HEK293 (cell line): ENCODE results near the gene RPS26.
"Not testable (repeated sequence)": the region's sequence is repeated elsewhere in the genome, so short reads cannot be mapped to it uniquely, and the experiment has no call there.

Source experiments
- CTCF ChIA-PET: fragments of 350-600 bp; formaldehyde crosslinking; extraction: SDS; loops from one replicate; lab custom pipeline; 2021; ENCODE audit warnings: antibody characterized with exemption; lab: Yijun Ruan, JAX
- POLR2A ChIA-PET: fragments of 300-600 bp; formaldehyde crosslinking; extraction: SDS; loops from one replicate; lab custom pipeline; 2020; ENCODE audit warnings: antibody characterized with exemption, inconsistent platforms; lab: Yijun Ruan, JAX
- H3K27ac ChIP-seq: fragments of 200-500 bp; sonication (Bioruptor generic); 2 replicates; pipeline ENCODE4 v1.5.1; 2014; ENCODE audit warnings: low read depth, low read length, control low read depth, inconsistent platforms; ENCODE audit errors: extremely low read depth
- H3K36me3 ChIP-seq, 2 experiments: fragments of 200-500 bp in 1 of 2; sonication (Bioruptor generic) in 1 of 2; 1 replicate in 1 of 2; 2 replicates in 1 of 2; pipeline ENCODE4 v1.5.1; 2014 to 2017; ENCODE audit warnings: inconsistent platforms in 2 of 2, low read length in 2 of 2; ENCODE audit not compliant: control insufficient read depth in 2 of 2, insufficient read depth in 1 of 2
- H3K4me1 ChIP-seq: fragments of 200-500 bp; sonication (Bioruptor generic); 2 replicates; pipeline ENCODE4 v1.5.1; 2014; ENCODE audit warnings: mild to moderate bottlenecking, low read length, inconsistent platforms; ENCODE audit not compliant: control insufficient read depth, insufficient read depth
- H3K4me3 ChIP-seq: 2 replicates; pipeline ENCODE4 v1.5.1; 2011; ENCODE audit warnings: low read depth, mild to moderate bottlenecking, control low read depth, low read length, moderate library complexity
- H3K9me3 ChIP-seq: fragments of 200-500 bp; sonication (Bioruptor generic); 2 replicates; pipeline ENCODE4 v1.5.1; 2014; ENCODE audit warnings: low read depth, low read length, inconsistent platforms; ENCODE audit not compliant: control insufficient read depth, insufficient read depth
- BCL11A ChIP-seq: fragments of 450-650 bp; formaldehyde crosslinking; IDR thresholded peaks from 2 replicates; pipeline ENCODE4 v1.5.1; 2016; ENCODE audit warnings: low read depth, missing biosample characterization, missing genetic modification characterization
- GLI2 ChIP-seq: fragments of 450-650 bp; formaldehyde crosslinking; IDR thresholded peaks from 2 replicates; pipeline ENCODE4; 2017; ENCODE audit warnings: missing biosample characterization, missing genetic modification characterization, low read depth, borderline replicate concordance
- KLF9 ChIP-seq: fragments of 450-650 bp; formaldehyde crosslinking; IDR thresholded peaks from 2 replicates; pipeline ENCODE4 v1.5.1; 2016; ENCODE audit warnings: missing biosample characterization, missing genetic modification characterization, low read depth
- MZF1 ChIP-seq: fragments of 450-650 bp; formaldehyde crosslinking; IDR thresholded peaks from 2 replicates; pipeline ENCODE4 v1.5.1; 2017; ENCODE audit warnings: missing biosample characterization, missing genetic modification characterization, borderline replicate concordance
- OVOL3 ChIP-seq: fragments of 450-650 bp; formaldehyde crosslinking; IDR thresholded peaks from 2 replicates; pipeline ENCODE4 v1.5.1; 2016; ENCODE audit warnings: missing biosample characterization, missing genetic modification characterization
- PATZ1 ChIP-seq: fragments of 450-650 bp; formaldehyde crosslinking; IDR thresholded peaks from 2 replicates; pipeline ENCODE4 v1.5.1; 2016; ENCODE audit warnings: missing biosample characterization, missing genetic modification characterization
- REPIN1 ChIP-seq: fragments of 450-650 bp; formaldehyde crosslinking; IDR thresholded peaks from 2 replicates; pipeline ENCODE4 v1.5.1; 2017; ENCODE audit warnings: missing biosample characterization, missing genetic modification characterization, low read depth
- ZNF155 ChIP-seq: fragments of 450-650 bp; formaldehyde crosslinking; IDR thresholded peaks from 2 replicates; pipeline ENCODE4 v1.5.1; 2016; ENCODE audit warnings: missing biosample characterization, missing genetic modification characterization
- ZNF2 ChIP-seq: fragments of 450-650 bp; formaldehyde crosslinking; IDR thresholded peaks from 2 replicates; pipeline ENCODE4 v1.5.1; 2016; ENCODE audit warnings: missing biosample characterization, missing genetic modification characterization
- ZNF404 ChIP-seq: fragments of 450-650 bp; formaldehyde crosslinking; IDR thresholded peaks from 2 replicates; pipeline ENCODE4 v1.5.1; 2017; ENCODE audit warnings: missing biosample characterization, missing genetic modification characterization
- ZNF473 ChIP-seq: fragments of 450-650 bp; formaldehyde crosslinking; IDR thresholded peaks from 2 replicates; pipeline ENCODE4 v1.5.1; 2017; ENCODE audit warnings: missing biosample characterization, missing genetic modification characterization
- ZNF48 ChIP-seq: fragments of 450-650 bp; formaldehyde crosslinking; IDR thresholded peaks from 2 replicates; pipeline ENCODE4 v1.5.1; 2016; ENCODE audit warnings: missing biosample characterization, missing genetic modification characterization
- ZNF501 ChIP-seq: fragments of 450-650 bp; formaldehyde crosslinking; IDR thresholded peaks from 2 replicates; pipeline ENCODE4 v1.5.1; 2016; ENCODE audit warnings: missing biosample characterization, missing genetic modification characterization
- ZNF585B ChIP-seq: fragments of 450-650 bp; formaldehyde crosslinking; IDR thresholded peaks from 2 replicates; pipeline ENCODE4 v1.5.1; 2016; ENCODE audit warnings: missing biosample characterization, missing genetic modification characterization
- ZNF660 ChIP-seq: fragments of 450-650 bp; IDR thresholded peaks from 2 replicates; pipeline ENCODE4 v1.5.1; 2018; ENCODE audit warnings: missing biosample characterization, mild to moderate bottlenecking, missing genetic modification characterization
- ZNF692 ChIP-seq: fragments of 450-650 bp; formaldehyde crosslinking; IDR thresholded peaks from 2 replicates; pipeline ENCODE4 v1.5.1; 2016; ENCODE audit warnings: missing biosample characterization, missing genetic modification characterization
- TF ChIP-seq, protein P1 (sequence below): fragments of 450-650 bp; formaldehyde crosslinking; IDR thresholded peaks from 2 replicates; pipeline ENCODE4 v1.5.1; 2016; ENCODE audit warnings: missing biosample characterization, missing genetic modification characterization

The RPS26 gene

DNA sequence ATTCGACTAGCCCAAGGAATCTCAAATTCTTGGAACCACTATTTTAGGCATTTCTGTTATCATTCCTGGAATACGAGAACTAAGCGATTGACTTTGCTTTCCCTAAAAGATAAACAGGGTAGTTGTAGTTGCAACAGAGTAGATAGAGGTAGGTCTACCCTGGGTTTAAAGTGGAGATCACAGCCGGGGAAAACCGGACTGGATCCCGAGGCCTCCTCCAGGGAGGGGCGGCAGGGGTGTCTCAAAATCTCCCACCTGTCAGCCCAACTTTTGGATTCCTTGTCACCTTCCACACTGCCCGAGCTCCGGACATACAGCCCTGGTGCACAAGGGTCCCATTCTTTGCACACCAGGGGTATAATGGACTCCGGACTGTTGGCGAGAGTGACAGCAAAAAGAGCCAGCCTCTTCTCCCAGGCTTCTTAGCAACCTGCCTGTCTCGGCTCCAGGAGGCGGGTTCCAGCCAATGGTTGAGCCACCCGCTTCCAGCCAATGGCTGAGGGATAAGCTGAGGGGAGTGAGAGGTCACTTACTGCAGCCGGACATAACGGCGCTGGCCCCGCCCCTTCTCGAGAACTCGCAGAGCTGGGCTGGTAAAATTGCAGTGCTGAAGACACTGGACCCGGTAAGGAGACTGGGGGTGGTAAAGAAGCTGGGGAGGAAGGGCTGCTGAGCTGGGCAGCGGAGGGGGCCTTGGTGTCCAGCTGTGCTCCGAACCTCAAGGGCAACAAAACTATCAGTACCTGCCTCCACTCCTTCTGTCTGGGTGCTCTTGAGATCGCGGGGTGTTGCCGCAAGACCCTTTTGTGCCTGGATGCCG, 44.8 kb upstream of the RPS26 start, which contains the start of gene SUOX (continued):
- TF ChIP-seq BCL11A (tag by site-specific recombination) = peak; percentile 70

DNA sequence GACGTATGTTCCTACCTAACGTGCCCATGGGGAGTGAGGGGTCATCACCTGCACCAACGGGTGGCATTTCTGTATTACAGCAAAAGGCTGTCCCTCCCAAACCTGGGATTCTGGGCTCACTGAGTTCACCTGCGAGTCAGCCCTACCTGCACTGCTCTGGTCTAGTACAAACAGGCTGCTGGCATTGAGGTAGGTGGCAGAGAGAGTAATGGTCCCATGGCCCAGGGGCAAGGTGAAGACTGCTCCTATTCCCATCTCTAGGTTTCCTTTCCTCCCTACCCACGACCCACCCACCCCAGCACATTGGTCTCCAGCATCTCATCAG, 44.2 kb upstream of the RPS26 start:
- Histone ChIP-seq H3K4me1 (no peaks in the 10 kb centered on the region; the same call in 1 of the 2 replicates), H3K27ac (peak overlapping the region; percentile 38; the same call in 1 of the 2 replicates), H3K4me3 (peak overlapping the region; percentile 65), H3K9me3 (no peaks in the 10 kb centered on the region), H3K36me3 (peaks cover 14 to 37% of the 10 kb centered on the region in 2 experiments)
- TF ChIP-seq GLI2 (tag by site-specific recombination) (no peak), OVOL3 (tag by site-specific recombination) (no peak), BCL11A (tag by site-specific recombination) (peak; percentile 13; the same call in 1 of the 2 replicates), PATZ1 (peak; percentile 7; the same call in 1 of the 2 replicates), MZF1 (no peak)
- POLR2A ChIA-PET = interaction anchor here (0.8 to 3.3 kb wide), 15 partner anchors 9 to 318 kb away, joined by 3 to 48 read pairs (median 3); partner anchors contain the start of genes CNPY2, PA2G4, RAB5B and RNF41
- CTCF ChIA-PET = interaction anchor here (0.6 to 4.8 kb wide), 17 partner anchors 9 to 259 kb away, joined by 3 to 46 read pairs (median 12); partner anchors contain the start of genes PA2G4, RAB5B and SMARCC2

GRCh38 chr12:55999522-55999921, 42.2 kb upstream of the RPS26 start:
- H3K4me3 ChIP-seq, POLR2A ChIA-PET, H3K4me1 ChIP-seq, H3K27ac ChIP-seq, H3K9me3 ChIP-seq: not testable (repeated sequence)
- CTCF ChIA-PET = interaction anchor here (1.2 to 4.8 kb wide), 2 partner anchors 30 to 40 kb away, joined by 7 to 46 read pairs; no protein-coding TSS in a partner anchor
- peaks cover 0 to 33% of the 10 kb centered on the region in 2 experiments for H3K36me3 ChIP-seq

DNA sequence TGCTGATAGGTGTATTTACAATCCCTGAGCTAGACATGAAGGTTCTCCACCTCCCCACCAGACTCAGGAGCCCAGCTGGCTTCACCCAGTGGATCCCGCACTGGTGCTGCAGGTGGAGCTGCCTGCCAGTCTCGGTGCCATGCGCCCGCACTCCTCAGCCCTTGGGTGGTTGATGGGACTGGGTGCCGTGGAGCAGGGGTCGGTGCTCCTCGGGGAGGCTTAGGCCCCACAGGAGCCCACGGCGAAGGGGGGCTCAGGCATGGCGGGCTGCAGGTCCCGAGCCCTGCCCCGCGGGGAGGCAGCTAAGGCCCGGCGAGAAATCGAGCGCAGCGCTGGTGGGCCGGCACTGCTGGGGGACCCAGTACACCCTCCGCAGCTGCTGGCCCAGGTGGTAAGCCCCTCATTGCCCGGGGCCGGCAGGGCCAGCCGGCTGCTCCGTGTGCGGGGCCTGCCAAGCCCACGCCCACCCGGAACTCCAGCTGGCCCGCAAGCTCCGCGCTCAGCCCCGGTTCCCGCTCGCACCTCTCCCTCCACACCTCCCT, 41.6 kb upstream of the RPS26 start:
- CTCF ChIA-PET = interaction anchor here (0.6 to 4.8 kb wide), 2 partner anchors 39 to 91 kb away, joined by 4 to 46 read pairs; no protein-coding TSS in a partner anchor
- H3K4me1 ChIP-seq, H3K27ac ChIP-seq, POLR2A ChIA-PET, H3K9me3 ChIP-seq, H3K4me3 ChIP-seq: not testable (repeated sequence)
- H3K36me3 ChIP-seq = peaks cover 0 to 34% of the 10 kb centered on the region in 2 experiments; a peak in 2 of 3 replicates

DNA sequence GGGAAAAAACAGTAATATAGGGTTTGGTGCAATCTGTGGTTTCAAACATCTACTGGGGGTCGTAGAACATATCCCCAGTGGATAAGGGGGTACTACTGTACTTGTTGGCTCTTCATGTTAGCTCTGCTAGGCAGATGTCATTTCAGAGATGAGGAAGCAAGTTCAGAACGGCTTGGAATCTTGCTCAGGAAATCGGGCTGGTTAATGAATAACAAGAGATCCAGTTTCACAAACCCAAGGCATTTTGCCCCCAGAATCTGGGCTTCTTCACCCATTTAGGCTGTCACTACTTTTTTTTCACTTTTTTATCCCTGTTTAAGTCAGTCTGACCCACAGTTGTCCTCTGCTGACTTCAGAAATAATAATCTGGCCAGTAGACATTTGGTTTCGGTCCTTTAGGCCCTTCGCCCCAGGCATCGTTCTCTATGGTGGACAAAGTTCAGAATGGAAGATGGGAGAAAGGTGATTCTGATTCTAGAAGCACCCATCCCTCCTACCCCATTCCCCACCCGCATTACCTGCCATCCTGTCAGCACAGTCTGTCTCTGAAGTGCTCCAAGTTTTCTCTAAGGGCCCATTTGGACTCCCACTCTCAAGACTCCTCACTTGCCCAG, 40.1 kb upstream of the RPS26 start:
- CTCF ChIA-PET = interaction anchor here (1.1 kb wide), 1 partner anchor 12 kb away, joined by 3 read pairs; no protein-coding TSS in a partner anchor
- Histone ChIP-seq H3K9me3 (no peaks in the 10 kb centered on the region), H3K27ac (no peak overlapping the region), H3K36me3 (peaks cover 0 to 29% of the 10 kb centered on the region in 2 experiments; a peak in 2 of 3 replicates), H3K4me1 (no peaks in the 10 kb centered on the region; the same call in 1 of the 2 replicates), H3K4me3 (no peak overlapping the region)
- POLR2A ChIA-PET = no interaction called here
- no peak for TF ChIP-seq ZNF48 (tag by site-specific recombination)
- no peak for TF ChIP-seq ZNF2
- TF ChIP-seq ZNF585B (tag by site-specific recombination) = no peak
- TF ChIP-seq ZNF473 (tag by site-specific recombination) = no peak
- no peak for TF ChIP-seq ZNF404 (tag by site-specific recombination)
- TF ChIP-seq ZNF692 = no peak
- TF ChIP-seq KLF9 (tag by site-specific recombination) = no peak
- no peak for TF ChIP-seq ZNF501 (tag by site-specific recombination)
- no peak for TF ChIP-seq ZNF660
- TF ChIP-seq, protein P1, sequence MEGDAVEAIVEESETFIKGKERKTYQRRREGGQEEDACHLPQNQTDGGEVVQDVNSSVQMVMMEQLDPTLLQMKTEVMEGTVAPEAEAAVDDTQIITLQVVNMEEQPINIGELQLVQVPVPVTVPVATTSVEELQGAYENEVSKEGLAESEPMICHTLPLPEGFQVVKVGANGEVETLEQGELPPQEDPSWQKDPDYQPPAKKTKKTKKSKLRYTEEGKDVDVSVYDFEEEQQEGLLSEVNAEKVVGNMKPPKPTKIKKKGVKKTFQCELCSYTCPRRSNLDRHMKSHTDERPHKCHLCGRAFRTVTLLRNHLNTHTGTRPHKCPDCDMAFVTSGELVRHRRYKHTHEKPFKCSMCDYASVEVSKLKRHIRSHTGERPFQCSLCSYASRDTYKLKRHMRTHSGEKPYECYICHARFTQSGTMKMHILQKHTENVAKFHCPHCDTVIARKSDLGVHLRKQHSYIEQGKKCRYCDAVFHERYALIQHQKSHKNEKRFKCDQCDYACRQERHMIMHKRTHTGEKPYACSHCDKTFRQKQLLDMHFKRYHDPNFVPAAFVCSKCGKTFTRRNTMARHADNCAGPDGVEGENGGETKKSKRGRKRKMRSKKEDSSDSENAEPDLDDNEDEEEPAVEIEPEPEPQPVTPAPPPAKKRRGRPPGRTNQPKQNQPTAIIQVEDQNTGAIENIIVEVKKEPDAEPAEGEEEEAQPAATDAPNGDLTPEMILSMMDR = no peak
- TF ChIP-seq REPIN1 = no peak
- no peak for TF ChIP-seq ZNF155 (tag by site-specific recombination)
- TF ChIP-seq OVOL3 (tag by site-specific recombination) = no peak
